RWPE1 (cell line): ENCODE measurements around the gene ACSM4.

Experiments used
- CTCF ChIA-PET: fragments of 350-600 bp; sonication (Branson Sonifier 250); formaldehyde crosslinking; extraction: SDS; loops from one replicate; lab custom pipeline; 2021; lab: Yijun Ruan, JAX
- POLR2A ChIA-PET: fragments of 400-600 bp; formaldehyde crosslinking; extraction: SDS; loops from one replicate; lab custom pipeline; 2020; ENCODE audit warnings: antibody characterized with exemption; ENCODE audit not compliant: low non-redundant PET; lab: Yijun Ruan, JAX
- DNase-seq: peaks from one replicate; pipeline ENCODE4 v3.0.0; 2012; ENCODE audit warnings: low spot score
- H3K27ac ChIP-seq: fragments of 450-650 bp; 2 replicates; pipeline ENCODE4 v1.5.1; 2017
- TF ChIP-seq, protein P1 (sequence below): fragments of 450-650 bp; conservative IDR thresholded peaks from 2 replicates; pipeline ENCODE4 v1.5.1; 2017; ENCODE audit warnings: low read depth, mild to moderate bottlenecking

Gene ACSM4

GRCh38 chr12:7302266-7302986, 1.4 kb upstream of the ACSM4 start:
- POLR2A ChIA-PET = no interaction called here
- CTCF ChIA-PET = interaction anchor here (0.6 kb wide), 1 partner anchor 1689 kb away, joined by 4 read pairs; no protein-coding TSS in a partner anchor
- H3K27ac ChIP-seq = no peak overlapping the region
- TF ChIP-seq, protein P1, sequence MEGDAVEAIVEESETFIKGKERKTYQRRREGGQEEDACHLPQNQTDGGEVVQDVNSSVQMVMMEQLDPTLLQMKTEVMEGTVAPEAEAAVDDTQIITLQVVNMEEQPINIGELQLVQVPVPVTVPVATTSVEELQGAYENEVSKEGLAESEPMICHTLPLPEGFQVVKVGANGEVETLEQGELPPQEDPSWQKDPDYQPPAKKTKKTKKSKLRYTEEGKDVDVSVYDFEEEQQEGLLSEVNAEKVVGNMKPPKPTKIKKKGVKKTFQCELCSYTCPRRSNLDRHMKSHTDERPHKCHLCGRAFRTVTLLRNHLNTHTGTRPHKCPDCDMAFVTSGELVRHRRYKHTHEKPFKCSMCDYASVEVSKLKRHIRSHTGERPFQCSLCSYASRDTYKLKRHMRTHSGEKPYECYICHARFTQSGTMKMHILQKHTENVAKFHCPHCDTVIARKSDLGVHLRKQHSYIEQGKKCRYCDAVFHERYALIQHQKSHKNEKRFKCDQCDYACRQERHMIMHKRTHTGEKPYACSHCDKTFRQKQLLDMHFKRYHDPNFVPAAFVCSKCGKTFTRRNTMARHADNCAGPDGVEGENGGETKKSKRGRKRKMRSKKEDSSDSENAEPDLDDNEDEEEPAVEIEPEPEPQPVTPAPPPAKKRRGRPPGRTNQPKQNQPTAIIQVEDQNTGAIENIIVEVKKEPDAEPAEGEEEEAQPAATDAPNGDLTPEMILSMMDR = no peak
- no peak for DNase-seq

- POLR2A ChIA-PET = no interaction called here
These were observed 642 bp upstream of the ACSM4 start for GRCh38 chr12:7303230-7303629.

DNA sequence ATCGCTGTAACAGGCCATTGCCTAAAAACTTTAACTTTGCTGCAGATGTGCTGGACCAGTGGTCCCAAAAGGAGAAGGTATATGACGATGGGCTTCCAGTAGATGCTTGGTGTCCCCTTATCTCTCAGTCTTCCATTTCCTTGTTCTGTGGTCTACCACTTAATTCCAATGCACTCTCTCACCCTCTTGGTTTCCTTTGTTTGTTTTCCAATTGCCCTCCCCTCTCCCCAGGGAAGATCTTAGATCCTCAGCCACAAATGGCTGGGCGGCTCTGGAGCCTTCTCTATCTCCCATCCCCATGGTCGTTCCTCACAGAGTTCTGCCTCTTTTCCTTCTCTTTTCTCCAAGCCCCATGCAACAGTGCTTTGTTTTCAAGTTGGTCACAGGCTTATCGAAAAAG, 584 bp downstream of the ACSM4 start:
- CTCF ChIA-PET = no interaction called here
- DNase-seq = no peak
- TF ChIP-seq, protein P1 = no peak
- H3K27ac ChIP-seq = no peak overlapping the region
- POLR2A ChIA-PET = no interaction called here

More at GRCh38 chr12:7303230-7303629, 642 bp upstream of the ACSM4 start:
- CTCF ChIA-PET = no interaction called here
- TF ChIP-seq, protein P1 = no peak
- no peak for DNase-seq
- H3K27ac ChIP-seq = no peak overlapping the region

GRCh38 chr12:7310070-7310469, 6.2 kb downstream of the ACSM4 start:
- TF ChIP-seq, protein P1 = no peak
- no peak overlapping the region for H3K27ac ChIP-seq
- ChIA-PET POLR2A (no interaction called here), CTCF (interaction anchor here (0.7 kb wide), 1 partner anchor 95 kb away, joined by 3 read pairs; no protein-coding TSS in a partner anchor)
- no peak for DNase-seq

DNA sequence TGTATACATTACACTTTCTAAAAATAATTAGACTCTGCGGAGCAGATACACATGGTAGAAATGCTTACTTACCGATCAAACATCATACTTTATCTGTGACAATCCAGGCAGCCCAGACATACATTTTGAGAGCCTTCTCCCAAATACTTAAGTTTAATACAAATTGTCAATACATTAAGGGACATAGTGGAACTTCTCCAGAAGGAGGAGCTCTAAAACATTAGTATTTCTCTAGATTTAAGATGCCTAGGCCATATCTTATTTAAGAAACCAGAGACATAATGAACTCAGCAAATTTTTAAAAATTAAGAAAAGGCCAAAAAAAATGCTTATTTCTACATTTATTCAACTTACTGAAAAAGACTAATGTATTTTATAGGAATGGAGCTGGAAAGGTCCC, 16.1 kb downstream of the ACSM4 start:
- TF ChIP-seq, protein P1 = no peak

DNA sequence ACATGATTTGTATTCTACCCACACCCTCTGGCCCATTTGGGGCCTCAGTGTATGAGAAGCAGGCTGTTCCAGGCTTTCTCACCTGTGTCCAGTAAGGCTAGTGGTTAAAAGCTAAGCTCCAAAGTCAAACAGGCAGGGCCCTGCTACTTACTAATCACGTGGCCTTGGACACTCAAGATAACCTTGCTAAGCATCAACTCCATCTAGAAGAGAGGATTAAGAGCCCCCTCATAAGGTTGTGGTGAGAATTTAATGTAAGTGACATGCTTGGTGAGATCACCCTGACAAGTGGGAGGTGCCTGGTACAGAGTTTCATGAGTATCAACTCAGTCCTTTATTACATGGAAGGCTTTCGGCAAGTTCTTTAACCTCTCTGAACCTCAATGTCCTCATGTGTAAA, 17.8 kb downstream of the ACSM4 start:
- DNase-seq = no peak
- TF ChIP-seq, protein P1 = no peak
- no peak overlapping the region for H3K27ac ChIP-seq
- CTCF ChIA-PET = interaction anchor here (0.7 kb wide), 1 partner anchor 329 kb away, joined by 3 read pairs; no protein-coding TSS in a partner anchor
- POLR2A ChIA-PET = no interaction called here

More for the DNA sequence above, 16.1 kb downstream of the ACSM4 start:
- POLR2A ChIA-PET = no interaction called here
- CTCF ChIA-PET = no interaction called here
- no peak overlapping the region for H3K27ac ChIP-seq
- DNase-seq = no peak
